Measurements from ENCODE around the gene AGL.
"Not testable (repeated sequence)": the region's sequence is repeated elsewhere in the genome, so short reads cannot be mapped to it uniquely, and the experiment has no call there.

AGL gene

DNA sequence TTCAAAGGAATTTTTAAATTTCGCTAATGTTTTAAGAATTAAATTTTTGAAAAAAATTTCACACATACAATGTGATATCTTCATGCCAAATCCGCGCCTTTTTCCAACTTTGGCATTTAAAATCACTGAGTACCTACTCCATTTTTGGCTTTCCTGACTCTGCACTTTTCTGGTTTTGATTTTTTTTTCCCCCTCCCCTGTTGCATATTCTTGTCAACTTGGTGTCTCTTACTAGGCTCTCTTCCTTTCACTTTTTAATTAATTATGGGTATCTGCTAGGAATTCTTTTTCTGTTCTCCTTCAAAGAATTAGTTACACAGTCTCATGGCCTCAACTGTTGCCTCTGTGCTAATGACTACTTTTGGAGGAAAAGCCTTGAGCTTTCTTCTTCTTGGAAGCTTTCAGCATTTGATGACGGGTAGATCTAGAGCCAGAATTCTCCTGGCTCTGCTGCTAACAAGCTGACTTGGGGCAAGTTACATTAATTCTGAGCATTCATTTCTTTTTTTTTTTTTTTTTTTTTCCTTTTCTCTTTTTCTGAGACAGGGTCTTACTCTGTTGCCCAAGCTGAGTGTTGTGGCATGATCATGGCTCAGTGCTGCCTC, 1.8 kb downstream of the AGL start:
- DNase-seq: no peak

DNA sequence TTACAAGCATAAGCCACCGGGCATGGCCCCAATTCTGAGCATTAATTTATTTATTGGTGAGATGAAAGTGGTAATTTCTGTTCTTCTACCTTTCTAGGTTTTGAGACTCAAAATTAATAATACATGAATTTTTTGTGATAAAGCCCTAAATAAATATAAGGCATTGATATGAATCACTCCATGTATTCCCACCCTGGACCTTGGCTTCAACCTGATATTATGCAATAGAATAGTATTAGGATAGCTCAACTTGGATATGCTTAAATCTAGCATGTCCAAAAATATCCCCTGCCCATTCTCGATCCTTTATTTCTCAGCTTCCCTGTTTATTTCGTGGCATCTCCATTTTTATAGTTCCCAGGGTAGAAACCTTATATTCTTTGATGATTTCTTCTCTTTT, 2.5 kb downstream of the AGL start:
- no peak for DNase-seq

DNA sequence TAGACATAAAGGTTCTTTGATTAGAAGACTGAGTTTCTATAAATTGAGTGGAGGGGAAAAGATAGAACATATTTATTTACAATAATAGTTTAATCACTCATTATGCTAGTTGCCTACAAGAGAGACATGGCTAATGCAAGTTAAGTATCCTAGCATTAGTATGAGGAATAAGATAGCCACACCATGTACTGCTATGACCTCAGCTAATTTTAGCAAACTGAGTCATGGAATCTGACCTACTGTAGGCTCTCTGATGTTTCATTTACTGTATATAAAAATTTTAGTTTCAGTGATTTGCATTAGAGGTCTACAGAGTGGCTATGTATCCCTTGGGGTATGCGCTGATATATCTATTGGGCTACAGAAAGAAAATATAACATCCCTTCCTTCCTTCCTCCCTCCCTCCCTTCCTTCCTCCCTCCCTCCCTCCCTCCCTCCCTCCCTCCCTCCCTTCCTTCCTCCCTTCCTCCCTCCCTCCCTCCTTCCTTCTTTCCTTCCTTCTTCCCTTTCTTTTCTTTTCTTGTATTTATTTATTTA, 5.8 kb downstream of the AGL start:
- DNase-seq: no peak

DNA sequence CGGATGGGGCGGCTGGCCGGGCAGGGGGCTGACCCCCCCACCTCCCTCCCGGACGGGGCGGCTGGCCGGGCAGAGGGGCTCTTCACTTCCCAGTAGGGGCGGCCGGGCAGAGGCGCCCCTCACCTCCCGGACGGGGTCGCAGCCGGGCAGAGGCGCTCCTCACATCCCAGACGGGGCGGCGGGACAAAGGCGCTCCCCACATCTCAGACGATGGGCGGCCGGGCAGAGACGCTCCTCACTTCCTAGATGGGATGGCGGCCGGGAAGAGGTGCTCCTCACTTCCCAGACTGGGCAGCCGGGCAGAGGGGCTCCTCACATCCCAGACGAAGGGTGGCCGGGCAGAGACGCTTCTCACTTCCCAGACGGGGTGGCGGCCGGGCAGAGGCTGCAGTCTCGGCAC, 6.9 kb downstream of the AGL start:
- not testable (repeated sequence) for DNase-seq

DNA sequence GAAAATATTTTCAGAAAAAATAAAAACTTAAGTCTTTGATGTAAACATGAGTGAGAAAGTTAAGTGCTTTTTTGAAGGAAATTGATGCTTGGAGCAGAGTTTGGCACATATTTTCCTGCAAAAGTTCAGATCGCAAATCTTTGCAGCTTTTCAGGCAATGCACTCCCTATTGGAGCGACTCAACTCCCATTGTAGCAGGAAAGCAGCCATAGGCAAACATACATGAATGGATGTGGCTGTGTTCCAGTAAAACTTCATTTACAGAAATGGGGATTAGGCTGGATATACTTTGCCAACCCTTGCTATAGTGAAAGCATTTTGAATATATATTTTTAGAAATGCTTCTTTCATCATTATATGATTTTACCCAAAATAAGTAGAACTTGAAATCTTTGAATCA, 8.1 kb downstream of the AGL start:
- no peak for DNase-seq

DNA sequence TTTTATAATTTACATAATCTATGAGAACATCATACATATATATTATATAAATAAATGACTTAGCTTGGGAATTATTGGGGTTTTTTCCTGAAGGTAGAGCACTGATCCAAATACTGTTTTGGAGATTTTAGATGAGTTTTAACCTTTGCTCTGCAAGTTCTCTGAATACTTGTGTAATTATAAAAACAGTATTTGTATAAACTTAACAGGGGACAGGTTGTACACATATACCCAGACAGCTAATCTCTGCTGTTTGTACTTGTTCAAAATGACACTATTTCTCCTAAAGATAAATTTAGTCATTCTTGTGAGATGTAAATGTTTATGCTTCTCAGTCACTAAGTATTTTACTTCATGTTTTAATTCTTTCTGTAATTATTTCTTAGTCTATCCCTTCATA, 8.7 kb downstream of the AGL start:
- no peak for DNase-seq

DNA sequence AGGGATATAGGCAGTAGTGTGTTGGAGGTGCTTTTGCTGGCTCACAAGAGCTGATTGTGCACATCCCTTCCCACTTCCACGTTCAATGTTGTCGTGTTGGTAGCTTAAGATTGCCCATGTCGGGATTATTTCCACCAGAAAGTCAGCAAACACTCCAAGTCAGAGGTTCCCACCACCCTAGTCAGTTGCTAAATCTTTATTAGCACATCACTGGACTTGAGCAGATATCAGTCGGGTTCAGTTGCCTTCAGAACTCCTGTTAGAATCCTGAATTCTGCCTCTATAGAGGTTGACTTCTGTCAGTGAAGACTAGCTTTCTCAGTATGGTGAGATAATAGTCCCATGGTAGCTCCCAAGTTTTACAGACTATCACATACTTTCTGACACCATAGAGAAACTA, 10.5 kb downstream of the AGL start:
- DNase-seq: no peak

DNA sequence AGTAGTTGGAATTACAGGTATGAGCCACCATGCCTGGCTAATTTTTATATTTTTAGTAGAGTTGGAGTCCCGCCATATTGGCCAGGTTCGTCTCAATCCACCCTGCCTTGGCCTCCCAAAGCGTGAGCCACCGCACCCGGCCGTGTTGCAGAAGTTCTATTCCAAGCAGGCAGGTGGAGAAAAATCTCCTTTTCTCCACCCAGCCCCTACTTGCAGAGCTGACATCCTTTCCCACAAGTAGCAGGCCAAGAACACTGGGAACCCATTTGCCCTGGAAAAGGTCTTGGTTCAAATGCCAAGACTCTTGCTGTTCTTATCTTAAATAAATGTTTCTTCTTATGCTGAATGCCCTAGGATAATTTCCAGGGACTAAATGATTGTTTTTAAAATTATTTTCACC, 17.5 kb downstream of the AGL start:
- DNase-seq: no peak

DNA sequence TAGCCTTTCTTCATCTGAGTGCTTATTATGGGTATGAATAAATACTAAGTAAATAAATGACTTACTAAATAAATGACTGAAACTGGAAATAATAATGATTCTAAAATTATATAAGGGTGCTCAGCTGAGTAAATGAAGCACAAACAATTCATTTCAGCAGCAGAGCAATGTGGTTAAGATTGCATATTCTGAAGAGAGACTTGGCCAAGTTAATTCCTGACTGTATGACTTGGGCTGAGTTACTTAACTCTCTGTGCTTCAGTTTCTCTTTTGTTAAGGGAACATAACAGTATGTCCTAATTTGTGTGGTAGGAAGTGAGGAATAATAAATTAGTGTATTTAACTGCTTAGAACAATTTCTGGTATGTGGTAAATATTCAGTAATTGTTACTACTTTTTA, 19.1 kb downstream of the AGL start:
- no peak for DNase-seq

DNA sequence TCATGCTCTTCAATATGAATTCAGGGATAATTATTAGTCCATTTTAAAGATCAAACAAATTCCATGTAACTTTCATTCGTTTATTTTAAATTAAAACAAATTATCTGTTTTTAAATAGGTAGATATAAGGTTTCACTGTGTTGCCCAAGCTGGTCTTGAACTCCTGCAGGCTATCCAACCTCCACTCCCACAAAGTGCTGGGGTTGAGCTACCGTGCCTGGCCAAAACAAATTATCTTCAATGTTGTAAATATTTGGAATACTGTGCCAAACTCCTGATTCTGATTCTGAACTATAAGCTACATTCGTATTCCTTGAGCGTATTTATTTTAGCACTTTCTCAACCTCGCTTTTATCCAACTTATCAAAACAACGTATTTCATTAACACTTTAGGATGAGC, 19.6 kb downstream of the AGL start:
- DNase-seq: no peak

DNA sequence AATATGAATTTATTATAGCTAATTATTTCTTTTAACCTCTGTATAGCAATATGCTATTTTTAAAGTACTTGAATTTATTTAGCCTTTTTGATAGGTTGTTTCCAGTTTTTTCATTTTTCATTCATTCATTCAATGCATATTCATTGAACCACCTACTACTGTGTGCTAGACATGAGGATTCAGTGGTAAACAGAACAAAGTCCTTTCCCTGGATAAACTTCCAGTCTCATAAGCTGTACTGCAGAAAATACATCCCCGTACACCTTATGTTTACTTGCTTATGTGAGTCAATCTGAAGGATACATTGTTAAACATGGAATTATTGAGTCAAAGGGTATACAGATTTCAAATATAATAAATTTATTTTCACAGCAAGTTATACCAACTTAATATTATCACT, 21.9 kb downstream of the AGL start:
- no peak for DNase-seq

DNA sequence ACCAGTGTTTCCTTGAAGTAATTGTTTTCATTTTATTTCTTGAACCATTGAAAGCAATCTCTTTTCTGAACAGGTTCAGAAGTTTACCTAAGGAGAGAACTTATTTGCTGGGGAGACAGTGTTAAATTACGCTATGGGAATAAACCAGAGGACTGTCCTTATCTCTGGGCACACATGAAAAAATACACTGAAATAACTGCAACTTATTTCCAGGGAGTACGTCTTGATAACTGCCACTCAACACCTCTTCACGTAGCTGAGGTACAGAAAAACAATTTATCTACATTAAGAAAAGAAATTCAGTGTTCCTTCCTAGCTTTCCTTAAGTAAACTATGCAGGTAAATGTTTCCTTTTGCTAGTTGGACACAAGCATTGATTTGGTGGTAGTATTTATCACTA, 27.4 kb downstream of the AGL start:
- no peak for DNase-seq

DNA sequence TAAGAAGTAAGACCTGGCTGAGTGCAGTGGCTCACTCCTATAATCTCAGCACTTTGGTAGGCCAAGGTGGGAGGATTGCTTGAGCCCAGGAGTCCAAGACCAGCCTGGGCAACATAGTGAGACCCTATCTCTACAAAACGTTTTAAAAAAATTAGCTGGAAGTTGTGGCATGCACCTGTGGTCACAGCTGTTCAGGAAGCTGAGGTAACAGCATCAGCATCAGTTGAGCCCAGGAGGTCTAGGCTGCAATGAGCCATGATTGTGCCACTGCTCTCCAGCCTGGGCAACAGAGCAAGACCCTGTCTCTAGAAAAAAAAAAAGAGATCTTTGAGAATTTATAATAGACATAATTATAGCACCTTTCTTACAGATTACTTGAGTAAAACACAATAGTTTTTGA, 36.0 kb downstream of the AGL start:
- DNase-seq: no peak

DNA sequence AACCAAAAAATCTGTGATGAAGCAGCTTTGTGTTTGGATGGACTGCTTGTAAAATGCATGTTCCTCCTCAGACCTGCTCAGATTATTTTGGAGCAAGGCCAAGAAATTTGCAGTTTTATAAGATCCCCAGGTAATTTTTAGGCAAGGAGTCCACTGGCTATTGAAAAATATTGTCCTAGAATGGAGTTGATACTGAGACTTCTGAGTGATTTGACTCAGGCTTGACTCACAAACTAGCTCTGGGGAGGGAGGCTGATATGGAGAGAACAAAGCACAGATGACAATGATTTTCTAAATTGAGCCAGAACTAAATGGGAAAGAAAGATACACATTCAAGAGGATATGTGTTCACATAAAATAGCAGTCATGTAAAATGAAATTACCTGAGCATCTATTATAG, 36.7 kb downstream of the AGL start:
- DNase-seq: no peak

DNA sequence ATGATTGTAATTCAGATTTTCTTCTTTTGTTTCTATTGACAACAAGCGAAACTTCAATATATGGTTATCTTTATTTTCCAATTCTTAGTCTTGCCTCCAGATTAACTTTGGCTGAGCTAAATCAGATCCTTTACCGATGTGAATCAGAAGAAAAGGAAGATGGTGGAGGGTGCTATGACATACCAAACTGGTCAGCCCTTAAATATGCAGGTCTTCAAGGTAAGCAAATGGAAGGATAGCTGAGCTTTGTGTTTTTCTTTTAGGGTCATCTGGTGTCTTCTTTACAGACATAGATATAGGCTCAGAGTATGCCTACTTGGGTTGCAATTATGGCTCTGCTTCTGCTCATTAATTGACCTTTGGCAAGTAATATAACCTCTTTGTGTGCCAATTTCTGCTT, 37.7 kb downstream of the AGL start:
- no peak for DNase-seq

DNA sequence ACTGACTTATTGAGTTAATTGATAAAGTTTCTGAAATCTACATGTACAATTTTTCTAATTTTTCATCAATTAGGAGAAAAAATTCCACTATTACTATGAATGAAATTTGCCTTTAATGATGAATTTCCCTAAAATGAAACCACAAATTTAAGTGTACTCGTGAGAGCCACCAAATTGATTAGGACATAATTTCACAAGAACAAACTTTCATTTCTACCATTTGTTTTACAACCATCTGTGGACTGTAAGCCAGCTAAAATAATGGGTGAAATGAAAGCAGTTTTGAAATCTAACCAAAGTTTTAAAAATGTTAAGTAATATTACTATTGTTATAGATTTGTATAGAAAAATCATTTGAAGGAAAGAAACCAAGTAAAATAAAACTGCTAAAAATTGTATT, 41.8 kb downstream of the AGL start:
- no peak for DNase-seq

DNA sequence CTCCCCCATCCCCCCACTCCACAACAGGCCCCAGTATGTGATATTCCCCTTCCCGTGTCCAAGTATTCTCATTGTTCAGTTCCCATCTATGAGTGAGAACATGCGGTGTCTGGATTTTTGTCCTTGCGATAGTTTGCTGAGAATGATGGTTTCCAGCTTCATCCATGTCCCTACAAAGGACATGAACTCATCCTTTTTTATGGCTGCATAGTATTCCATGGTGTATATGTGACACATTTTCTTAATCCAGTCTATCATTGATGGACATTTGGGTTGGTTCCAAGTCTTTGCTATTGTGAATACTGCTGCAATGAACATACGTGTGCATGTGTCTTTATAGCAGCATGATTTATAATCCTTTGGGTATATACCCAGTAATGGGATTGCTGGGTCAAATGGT, 53.1 kb downstream of the AGL start:
- not testable (repeated sequence) for DNase-seq

DNA sequence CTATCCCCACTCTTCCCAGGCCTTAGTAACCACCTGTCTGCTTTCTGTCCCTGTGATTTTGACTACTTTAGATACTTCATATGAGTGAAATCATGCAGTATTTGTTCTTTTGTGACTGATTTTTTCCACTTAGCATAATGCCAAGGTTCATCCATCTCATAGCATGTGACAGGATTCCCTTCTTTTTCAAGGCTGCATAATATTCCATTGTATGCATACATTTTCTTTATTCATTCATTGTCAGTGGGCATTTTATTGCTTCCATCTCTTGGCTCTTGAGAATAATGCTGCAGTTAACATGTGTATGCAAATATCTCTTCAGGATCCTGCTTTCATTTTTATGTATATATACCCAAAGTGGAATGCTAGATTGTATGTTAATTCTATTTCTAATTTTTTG, 56.4 kb downstream of the AGL start:
- no peak for DNase-seq

DNA sequence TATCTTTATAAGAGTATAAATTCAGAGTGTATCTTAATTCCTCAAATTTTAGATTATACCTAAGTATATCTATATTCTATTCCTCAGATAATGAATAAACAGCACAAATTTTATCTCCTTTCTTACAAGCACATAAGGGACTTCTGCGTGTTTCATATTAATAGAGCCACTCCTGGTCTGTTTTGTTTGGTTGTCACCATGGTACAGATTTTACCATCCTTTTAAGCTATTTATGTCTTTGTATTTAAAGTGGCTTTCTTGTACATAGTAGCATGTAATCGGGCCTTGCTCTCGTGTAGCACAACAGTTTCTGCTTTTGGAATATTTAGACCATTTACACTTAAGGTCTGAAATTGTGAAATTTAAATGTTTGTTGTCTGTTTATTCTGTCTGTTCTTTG, 67.1 kb downstream of the AGL start:
- no peak for DNase-seq

DNA sequence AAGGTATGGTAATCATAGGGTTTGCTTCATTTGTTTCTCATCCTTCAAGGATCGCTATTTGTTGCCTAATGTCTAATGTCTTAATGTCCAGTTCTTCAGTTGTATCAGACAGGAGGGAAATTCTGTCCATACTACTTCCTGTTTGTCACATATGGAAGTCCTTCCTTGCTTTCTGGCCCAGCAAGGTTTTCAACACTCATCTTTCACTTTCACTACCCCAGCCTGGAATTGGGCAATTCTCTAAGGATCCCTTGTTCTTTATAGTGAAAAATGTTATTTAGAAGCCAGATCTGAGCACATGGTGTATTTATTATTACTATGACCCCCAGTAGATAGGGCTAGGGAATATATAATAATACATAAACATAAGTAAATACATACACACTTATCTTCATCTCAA, 69.1 kb downstream of the AGL start:
- DNase-seq: no peak

DNA sequence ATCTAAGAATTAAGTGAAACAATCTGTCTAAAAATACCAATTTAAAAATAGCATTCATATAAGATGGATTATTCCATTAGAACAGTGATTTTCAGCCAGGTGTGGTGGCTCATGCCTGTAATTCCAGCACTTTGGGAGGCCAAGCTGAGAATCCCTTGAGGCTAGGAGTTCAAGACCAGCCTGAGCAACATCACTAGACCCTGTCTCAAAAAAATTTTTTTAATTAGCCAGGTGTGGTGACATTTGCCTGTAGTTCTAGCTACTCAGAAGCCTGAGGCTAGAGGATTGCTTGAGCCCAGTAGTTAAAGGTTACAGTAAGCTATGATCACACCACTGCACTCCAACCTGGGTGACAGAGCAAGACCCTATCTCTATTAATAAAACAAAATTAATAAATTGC, 84.6 kb downstream of the AGL start:
- DNase-seq: no peak

DNA sequence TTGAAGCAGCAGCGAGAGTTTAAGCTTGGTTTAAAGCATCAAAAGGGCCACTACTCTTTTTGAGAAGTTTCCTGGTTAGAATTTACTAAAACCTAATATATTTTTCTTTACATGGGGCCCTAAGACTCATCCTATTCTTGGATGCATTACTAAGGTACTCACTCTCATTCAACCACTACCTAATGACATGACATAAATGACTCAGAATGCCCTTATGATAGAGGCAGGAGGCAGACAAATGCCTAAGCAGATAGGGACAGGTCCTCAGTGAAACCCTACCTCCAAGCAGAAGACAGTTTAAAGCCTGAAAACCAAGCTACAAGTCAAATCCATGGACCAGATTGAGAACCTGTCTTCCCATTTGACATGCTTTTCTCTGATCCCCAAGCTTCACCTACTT, 85.4 kb downstream of the AGL start:
- no peak for DNase-seq

DNA sequence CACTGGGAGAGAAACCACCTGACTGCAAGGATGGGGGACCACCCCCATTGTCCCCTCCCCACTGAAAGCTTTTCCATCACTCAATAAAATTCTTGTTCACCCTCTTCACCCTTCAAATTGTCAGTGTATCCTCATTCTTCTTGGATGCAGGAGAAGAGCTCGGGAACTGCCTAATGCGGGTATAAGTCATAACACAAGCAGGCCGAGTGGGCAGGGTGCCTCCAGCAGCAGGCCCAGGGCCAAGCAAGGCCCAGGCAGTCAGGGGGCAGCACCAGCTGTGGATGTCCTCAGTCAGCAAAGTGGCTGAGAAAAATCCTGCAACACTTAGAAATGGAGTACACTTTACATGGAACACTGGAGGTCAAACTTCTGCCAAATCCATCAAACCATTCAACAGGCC, 85.9 kb downstream of the AGL start:
- DNase-seq: no peak

DNA sequence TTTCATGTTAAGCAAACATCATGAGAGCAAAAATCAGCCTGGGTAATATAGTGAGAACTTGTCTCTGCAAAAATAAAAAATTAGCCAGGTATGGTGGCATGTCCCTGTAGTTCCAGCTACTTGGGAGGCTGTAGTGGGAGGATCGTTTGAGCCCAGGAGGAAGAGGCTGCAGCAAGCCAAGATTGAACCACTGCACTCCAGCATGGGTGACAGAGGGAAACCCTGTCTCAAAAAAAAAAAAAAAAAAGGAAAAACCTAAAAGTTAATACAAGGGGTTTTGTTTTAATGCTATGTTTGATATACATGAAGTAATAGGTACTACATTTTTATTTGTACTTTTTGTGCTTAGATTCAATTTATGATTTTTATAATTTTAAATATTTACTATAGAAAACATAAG, 92.6 kb downstream of the AGL start:
- no peak for DNase-seq

DNA sequence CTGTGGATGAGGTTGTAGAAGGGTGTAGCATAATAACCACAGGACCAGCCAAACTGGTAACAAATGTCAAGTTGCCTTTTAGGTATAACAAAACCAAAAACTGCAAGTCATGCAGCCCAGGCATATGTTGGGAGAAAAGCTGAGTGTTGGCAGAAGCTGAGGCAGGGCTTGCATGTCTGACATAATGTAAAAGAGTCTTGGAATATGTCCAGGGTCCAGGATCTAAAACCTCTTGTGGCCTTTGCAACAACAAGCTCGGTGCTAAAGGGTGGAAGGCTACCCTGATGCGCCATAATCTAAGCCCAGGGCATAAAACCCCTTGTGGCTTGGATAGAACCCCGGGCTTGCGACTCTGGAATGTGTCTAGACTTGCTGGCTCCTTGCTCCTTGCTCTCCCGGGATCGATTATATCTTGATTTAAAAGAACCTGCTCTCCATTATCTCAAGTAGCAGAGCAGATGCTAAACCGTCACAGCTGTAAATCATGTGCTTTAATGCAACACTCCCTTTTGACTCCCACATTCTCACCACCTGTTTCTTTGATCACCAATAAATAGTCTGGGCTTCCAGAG, 93.1 kb downstream of the AGL start:
- DNase-seq: peak; percentile 95
